Activated CD4-positive, CD25-positive, alpha-beta regulatory T cell treated with anti-CD3 and anti-CD28 coated beads, Interleukin-2, amount 50 U/mL, for 16 hours (primary cell): ENCODE results near the gene CTRB2.

Experiments used
- DNase-seq: peaks from one replicate; pipeline ENCODE4 v3.0.0-alpha.2; 2020; ENCODE audit warnings: low read depth, low spot score

CTRB2 gene

DNA sequence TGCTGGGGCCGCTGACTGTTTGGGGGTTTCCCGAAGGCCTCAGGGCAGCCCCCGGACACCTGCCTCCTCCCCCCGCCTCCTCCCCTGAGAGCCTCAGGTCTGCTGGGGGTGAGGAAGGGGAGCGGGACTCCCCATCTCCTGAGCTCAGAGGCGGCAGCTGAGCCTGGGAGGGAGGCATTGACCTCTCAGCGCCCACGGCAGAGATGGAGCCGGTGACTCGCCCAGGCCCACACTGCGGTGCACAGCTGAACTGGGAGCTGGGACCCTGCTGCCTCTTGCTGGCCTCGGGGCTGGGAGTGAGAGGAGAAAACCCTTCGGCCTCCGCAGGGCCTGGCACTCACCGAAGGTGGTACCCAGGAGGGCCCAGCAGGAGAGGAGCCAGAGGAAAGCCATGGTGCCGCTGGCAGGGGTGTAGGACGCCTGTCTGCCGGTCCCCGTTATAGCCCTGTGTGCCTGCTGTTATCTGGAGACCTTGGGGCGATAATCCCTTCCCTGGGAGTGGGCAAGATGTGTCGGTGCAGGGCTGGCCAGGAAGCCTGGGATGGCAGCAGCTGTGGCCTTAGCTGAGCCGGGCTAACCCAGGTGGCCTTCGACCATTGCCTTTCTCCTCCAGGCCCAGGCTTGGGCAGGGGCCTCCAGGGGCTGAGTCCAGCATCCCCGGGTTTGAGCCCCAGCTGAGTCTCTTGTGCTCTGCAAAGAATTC, at the start of gene CTRB2:
TSS of gene CTRB2 (minus strand) at position 413 of the 703 bp plus-strand sequence. CDS start at position 393, 20 bp downstream.
- DNase-seq = no peak

DNA sequence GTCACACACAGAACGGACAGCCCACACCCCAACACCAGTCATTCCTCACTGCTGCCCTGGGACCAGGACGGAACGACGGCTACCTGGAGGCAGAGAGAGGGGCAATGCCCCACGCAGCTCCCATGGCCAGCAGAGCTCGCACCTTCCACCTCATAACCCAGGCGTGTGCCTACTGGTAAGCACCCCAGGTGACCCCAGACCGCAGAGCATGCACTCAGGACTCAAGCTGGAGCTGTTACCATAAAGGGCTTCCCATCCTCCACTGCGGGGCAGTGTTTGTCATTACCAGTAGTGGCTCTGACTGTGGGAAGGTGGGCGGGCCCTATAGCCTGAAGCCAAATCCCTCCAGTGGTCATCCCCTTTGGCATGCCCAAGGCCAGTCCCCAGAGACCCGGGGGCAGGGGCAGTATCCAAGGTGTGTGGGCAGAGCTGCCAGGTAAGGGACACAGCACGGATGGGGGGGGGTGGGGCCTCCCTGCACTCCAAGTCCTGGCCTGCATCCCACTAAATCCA, 49.2 kb upstream of the CTRB2 start:
- no peak for DNase-seq

DNA sequence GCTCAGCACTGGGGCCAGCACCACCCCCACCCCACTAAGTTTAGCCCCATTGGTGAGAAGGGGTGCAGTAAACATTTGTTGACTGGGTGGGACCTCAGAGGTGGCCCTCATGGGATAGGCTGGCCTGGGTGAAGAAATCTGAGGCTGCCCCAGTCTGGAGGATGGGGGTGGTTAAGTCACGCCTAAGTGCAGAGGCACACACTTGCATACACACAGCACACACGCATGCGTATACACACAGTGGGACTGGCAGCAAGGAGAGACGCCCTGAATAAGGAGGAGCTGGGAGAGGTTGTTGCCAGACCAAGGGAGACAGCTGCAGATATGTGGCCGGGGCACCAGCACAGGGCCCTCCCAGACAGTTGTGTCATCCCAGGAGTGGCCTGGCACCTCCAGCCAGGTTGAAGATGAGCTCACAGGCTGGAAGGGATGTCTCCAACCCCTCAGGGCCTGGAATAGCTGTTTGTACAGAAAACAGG, 47.4 kb upstream of the CTRB2 start:
- DNase-seq = no peak

DNA sequence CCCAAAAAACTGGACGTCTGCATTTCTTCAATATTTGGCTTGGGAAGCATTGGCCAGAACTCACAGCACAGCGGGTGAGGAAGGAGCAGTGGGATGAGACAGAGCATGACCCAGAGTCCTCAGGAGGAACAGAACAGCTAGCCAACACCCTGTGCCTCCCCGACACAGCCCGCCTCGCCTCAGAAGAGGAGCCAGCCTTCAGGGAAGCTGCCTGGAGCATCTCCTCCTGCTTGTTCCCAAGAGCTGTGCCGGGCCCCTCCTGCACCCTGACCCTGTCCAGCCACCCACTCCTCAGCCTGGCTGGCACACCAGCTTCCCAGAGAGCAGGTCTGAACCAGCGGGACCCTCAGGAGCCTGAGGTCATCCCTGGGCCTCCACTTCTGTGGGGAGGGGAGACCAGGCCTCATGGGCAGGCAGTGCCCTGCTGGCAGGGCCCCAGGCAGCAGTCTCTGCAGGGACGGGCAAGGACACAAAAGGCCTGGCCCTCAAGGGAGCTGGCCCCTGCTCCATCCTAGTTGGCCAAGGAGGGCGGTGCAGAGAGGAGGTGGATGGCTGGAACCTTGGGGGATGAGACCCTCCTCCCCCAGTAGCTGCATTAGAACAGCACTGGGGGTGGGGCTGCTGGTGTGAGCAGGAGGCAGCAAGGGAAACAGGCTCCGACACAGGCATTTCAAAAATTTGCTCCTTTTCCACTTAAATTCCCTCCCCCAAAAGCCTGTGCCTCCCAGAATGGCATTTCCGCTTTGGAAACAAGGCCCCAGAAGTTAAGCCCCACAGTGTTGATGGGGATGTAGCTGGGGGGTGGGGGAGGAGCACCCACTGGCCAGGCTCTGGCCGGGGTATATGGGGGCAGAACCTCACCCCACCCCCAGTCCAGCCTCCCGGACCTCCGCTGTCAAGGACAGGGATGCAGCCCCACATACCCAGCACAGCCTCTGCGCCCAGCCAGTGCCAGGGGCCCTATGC, 46.3 kb upstream of the CTRB2 start:
- DNase-seq = no peak

DNA sequence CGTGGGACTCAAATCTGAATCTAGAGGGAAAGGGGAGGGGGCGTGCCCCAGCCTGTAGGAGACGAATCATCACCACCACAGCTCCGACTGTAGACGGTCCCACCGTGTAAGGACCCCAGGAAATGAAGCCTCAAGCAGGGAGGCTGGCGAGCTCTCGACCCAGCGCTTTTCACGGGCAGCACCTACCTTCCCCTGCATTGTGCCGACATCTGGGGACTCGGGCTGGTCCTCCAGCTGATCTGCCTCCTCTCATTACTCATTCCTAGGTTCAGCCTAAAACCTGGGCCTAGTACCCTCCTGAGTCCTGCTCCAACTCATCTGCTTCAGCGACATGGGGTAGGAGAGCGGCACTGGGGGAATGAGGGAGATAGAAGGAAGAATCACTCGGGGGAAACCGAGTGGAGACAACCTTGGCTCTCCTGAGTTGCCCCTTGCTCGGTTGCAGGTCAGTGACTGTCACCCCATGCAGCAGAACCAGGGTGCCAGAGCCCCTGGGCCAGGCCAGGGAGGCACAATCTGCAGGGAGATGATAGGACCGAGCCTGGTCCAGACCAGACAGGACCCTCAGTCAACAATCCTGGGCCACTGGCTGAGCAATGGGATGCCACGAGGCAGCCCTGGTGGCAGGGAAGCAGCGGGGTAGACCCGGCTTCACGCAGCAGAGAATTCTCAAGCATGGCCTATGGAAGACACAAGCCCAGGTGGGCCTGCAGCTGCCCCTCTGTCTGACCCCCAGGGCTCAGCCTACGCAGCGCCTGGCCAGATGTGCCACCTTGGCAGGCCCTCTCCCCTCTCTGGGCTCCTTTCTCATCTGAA, 45.3 kb upstream of the CTRB2 start:
- DNase-seq = no peak

DNA sequence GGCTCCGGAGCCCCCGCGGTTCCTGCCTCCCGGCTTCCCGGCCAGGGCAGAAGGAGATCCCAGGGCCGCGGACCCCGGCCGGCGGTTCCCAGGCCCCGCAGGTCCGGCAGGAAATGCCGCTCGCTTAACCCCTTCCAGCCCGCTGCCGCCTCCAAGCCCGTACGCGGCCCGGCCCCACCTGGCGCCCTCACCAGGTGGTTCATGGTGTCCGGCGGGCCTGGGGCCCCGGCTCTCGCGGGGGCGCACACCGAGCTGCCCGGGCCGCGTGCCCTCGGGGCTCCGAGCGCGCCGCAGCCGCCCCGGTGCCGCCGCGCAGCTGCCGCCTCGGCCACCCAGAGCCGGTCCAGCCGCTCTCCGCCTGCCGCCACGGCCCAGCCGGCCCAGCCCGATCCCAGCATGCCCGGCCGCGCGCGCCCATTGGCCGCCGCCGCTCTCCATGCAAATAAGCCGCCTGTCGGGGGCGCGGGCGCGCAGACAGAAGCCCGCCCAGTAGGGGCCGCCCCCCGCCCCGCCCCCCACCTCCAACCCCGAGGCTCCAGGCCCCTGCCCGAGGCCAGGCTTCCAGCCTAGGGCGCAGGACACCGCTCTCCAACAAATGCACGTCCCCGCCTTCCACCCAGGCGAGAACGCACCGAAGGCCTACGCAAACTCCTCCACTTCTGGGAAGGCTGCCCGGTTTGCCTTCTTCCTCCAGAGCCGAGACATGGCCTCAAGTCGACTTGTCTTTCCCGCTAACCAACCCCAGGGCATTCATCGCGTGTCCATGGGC, 44.5 kb upstream of the CTRB2 start, which contains the start of gene BCAR1:
TSS of gene BCAR1 (minus strand) at position 345 of the 769 bp plus-strand sequence. CDS start at position 203, 142 bp downstream.
- no peak for DNase-seq

DNA sequence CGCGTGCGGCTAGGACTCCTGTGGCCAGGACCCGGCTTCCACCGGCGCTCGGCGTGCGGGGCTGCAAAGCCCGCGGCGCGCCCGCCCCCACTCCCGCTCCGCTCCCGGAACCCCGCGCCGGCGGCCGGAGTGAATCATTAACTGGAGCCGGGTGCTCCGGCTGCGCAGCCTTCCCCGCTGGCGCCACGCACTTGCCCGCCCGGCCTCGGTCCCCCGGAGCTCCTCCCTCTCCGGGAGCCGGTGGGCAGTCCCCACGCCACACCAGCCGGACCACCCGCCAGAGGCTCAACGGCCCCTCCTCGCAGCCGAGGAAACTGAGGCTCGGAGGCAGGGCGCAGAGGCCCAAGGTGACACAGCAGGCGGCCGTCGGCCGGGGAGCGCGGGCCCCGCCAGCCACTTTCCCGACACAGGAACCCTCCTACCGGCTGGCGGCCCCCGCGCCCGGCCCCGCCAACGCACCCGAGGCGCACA, 43.9 kb upstream of the CTRB2 start:
- no peak for DNase-seq

DNA sequence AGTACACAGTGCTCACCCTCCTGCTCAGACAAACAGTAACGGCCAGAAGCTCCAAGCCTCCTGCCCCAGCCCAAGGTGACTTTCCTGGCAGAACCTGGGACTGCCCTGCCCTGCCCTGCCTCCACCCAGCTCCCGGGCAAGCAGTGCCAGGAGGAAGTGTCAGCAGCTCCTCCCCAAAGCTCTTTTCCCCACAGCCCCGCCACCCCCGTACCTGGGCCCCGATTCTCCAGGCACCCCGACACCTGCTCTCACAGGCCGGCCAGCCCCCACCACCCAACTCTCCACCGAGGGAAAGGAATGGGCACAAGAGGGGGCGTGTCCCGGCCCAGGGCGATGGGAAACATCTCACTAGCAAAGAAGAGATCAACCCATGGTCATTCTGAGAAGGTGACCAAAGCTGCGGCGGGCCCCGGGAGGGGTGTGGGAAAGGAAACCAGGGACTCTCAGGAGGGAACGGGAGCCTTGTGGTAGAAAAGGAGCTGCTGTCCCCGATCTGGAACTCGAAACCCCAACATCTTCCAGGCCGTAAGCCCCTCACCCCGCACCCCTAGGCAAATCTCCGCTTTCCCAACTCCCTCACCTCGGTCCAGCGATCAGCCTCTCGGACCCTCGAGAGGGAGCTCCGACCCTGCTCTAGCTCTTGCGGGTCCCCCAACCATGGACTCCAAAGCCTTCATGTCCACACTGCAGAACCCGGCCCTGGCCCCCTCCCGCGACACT, 43.3 kb upstream of the CTRB2 start:
- DNase-seq = no peak

DNA sequence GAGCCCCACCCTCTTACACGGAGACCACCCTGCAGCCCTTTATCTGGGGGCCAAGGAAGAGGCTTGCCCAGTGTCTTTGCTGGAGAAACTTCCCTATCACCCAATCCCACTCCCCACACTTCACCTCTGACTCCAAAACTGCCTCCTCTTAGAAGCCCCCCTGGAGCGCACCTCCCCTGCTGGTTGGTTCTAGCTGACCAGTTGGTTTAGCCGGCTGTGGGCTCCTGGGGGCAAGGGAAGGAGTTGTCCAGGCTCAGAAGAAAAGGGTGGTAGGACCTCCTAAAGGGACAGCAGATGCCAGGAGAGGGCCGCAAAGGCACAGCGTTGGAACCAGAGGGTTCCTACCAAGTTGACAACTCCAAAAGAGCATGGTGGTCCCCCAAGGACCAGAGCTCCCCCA, 42.5 kb upstream of the CTRB2 start:
- DNase-seq = no peak

DNA sequence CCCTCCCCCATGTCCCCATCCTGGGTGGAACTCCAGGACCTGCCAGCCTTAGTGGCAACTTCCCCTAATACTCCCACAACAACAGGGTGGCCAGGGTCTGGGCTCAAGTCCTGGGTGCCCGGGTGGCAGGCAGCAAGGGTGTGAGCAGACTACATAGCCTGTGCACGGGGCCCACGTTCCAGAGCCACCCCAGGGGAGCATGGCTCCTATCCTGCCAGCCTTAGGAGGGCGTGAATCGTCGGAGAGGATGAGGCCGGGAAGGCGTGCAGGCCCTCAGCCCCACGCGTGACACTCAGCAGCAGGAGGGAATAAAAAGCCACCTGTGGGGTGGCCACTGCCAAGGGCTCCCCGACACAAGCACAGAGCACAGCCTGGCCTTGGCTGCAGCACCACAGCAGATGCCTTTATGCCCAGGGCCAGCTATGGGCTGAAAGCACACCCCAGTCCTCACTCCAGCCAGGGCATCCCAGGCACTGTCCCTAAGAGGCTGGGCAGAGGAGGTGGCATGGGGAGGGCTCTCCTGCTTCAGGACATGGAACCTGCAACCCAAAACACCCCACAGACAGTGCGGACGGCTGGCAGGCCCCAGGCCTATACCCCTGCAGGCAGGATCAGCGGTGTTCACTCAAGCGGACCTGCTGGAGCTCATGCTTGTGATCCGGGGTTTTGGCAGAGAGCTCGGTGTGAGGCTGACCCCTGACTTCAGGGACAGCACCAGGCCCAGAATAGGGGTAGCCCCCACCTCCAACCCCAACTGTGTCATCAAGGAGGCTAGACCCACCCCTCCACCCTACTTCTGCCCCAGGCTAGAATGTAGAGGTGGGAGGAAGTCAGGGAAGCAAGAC, 41.8 kb upstream of the CTRB2 start:
- no peak for DNase-seq

DNA sequence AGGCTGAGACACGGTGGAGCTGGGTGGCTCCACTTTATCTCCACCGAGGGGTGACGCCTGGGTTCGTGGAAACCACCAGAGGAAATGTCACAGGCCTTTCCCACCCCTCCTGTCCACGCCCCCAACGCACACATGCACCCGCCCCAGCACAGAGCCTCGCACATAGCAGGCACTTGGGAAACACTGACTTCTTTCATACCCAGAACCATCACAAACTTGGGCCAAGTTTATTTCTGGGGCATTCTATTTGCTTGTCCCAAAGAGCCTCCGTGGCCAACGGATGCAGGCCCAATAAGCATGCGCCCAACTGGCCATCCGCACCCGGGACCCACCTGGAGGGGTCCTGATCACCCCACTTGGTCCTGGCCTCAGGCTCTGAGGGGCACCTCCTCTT, 41.2 kb upstream of the CTRB2 start:
- no peak for DNase-seq

DNA sequence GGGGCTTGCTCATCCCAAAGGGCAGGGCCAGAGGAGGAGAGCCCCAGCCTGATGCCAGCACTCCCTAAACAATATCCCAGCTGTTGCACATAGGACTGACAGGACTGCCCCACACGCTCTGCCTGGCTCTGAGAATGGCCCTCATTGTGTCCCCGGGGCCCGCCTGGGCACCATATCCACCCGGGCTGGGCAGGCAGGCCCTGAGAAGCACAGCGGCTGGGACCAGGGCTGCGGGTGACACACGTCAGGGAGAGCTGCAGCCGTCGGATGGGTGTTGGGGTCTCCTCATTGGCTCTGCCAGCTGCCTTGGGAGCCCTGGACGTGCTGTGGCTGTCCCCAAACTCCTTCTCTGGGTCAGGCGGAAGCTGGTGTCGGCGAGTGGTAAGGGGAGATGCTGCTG, 40.3 kb upstream of the CTRB2 start:
- no peak for DNase-seq

DNA sequence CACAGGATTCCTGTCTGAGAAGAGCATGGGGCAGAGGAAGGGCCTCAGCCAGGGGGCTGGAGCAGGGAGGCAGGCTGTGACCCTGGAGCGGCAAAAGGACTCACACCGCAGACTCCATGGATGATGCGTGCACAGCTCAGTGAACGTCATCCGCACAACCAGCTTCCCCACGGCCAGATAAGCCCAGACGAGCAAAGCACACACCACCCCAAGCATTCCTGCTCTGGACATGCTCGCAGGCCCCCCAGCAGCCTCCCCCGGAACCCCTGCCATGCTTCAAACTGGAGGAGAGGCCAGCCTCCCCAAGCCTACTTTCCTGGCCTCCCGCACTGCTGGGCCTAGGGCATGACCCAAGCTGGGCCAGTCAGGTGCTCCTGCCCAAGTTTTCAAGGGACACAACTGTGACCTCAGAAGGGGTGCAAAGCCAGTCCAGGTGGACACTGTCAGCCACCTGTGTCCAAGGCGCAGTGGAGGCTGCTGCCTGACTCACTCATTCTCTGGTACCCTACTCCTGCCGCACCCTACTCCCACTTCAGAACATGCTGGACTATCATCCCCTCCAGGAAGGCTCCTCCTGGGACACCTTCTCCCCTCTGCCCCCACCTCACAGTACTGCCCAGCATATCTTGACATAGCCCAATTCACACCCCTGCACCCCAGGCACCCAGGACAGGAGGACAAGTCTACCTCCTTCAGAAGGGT, 39.7 kb upstream of the CTRB2 start:
- DNase-seq = no peak

DNA sequence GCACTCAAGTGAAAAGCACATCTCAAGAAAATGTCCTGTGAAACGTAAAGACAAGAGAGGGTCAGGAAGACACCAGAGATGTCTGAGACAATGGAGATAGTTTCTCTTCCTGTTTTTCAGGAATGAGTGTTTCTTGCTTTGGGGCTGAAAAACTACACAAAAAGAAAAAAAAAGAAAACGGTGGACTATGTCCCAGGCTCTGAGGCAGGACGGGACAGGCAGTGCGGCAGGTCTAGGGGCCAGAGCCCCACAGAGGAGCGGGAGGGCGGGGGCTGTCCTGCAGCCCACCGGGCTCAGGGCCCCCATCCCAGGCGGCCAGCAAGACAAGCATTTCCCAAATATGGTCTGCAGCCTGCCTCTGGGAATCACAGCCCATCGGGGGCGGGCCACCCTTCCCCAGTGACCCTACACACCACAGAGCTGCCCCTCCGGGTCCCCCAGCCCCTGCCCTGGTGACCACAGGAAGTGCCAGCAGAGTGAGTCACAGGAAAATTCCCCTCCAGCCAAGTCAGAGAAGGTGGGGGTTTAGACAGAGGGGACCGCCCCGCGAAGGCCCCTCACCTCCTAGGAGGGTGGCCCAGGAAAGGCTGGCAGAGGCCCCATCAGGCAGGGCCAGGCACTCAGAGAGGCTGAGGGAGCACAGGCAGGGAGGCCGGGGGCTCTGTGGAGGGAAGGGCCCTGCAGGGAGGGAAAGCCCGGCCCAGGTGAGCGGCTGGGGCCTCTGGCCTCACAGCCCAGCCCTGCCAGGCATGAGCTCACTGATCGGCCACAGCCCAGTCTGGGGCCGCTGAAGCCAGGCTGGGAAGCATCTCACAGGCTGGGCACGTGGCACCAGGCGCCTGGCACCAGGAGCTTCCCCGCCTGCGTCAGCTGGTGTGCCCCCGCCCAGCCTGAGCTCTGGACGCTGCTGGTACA, 38.1 kb upstream of the CTRB2 start:
- no peak for DNase-seq

DNA sequence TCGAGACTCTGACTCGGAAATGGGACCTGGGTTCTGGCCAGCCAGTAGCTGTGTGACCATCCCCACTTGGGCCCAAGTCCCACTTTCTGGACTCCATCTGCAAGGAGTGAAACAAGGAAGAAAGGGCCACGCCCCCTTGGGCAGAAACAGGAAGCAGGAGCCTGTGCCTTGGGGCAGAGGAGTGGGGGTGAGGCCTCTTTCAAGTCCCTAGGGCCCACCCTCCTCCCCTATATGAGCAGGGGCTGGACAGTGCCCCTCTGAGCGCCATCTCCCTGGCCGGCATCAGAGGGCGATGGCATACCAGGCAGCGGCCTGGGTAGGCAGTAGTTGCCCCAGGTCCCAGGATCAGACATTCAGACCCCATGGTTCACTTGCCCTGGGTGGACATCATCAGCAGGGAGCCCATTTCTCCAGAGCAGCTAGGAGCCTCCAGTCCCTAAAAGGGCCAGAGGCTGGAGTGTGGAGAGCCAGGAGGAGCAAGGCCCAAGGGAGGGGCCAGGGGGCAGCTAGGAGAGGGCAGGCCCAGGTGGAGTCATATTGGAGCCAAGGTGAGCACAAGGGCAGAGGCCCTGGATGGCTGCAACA, 37.4 kb upstream of the CTRB2 start:
- no peak for DNase-seq

DNA sequence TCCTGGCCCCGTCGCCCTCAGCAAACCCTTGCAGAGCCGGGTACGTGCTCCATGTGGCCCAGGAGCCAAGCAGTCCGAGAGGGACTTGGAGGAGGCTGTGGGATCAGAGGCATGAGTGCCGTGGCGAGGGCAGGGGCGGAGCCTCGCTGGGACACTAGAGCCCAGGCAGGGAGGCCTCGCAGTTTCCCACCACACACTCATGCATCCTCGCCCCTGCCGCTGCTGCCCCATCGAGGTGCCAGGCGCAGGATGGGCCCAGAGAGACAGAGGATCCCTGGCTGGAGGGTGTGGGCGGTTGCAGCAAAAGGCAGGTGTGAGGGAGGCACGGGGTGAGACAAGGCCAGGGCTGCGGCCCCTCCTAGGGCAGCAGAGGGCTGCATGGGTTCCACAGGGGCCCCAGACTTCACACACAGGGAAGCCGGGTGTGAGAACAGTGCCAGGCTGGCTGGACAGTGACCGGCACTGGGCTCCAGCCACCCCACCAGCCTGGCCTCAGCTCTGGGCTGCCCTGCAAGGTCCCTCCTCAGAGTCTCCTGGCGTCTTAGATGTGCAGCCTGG, 36.8 kb upstream of the CTRB2 start:
- no peak for DNase-seq
